ENCODE measurements around the gene TBC1D14.

Gene TBC1D14

GRCh38 chr4:6926681-6927478 is 17.3 kb downstream of the TBC1D14 start:
- no peak overlapping the region for H3K4me3 ChIP-seq (ENCODE audit: low read depth, low read length)

GRCh38 chr4:6928081-6928480 is 18.5 kb downstream of the TBC1D14 start:
- H3K36me3 ChIP-seq (replicated peaks), result peaks cover 6% of the 10 kb centered on the region
- DNase-seq, result no peak

More at GRCh38 chr4:6926681-6927478, 17.3 kb downstream of the TBC1D14 start:
- TF ChIP-seq CTCF (IDR thresholded peaks at IDR 0.05; ENCODE audit: low read depth, low read length, missing control alignments), result no peak
- Histone ChIP-seq H3K27ac (no peak overlapping the region), H3K27me3 (replicated peaks) (no peaks in the 10 kb centered on the region), H3K36me3 (replicated peaks) (peaks cover 6% of the 10 kb centered on the region)
- in situ Hi-C loops (cut with HindIII; ENCODE audit: low pct_ligation_motif_present, low sequenced_read_pairs), result no loop called here
- peak; percentile 29 for DNase-seq

GRCh38 chr4:6929339-6929811 is 19.7 kb downstream of the TBC1D14 start:
- Histone ChIP-seq H3K27ac (no peak overlapping the region), H3K4me3 (ENCODE audit: low read depth, low read length) (no peak overlapping the region)
- in situ Hi-C loops (cut with HindIII; ENCODE audit: low pct_ligation_motif_present, low sequenced_read_pairs), result no loop called here

More at GRCh38 chr4:6928081-6928480, 18.5 kb downstream of the TBC1D14 start:
- Histone ChIP-seq H3K27me3 (replicated peaks) (no peaks in the 10 kb centered on the region), H3K27ac (no peak overlapping the region), H3K4me3 (ENCODE audit: low read depth, low read length) (no peak overlapping the region)
- in situ Hi-C loops (cut with HindIII; ENCODE audit: low pct_ligation_motif_present, low sequenced_read_pairs), result no loop called here
- no peak for TF ChIP-seq CTCF (IDR thresholded peaks at IDR 0.05; ENCODE audit: low read depth, low read length, missing control alignments)

GRCh38 chr4:6929812-6930464 is 20.3 kb downstream of the TBC1D14 start:
- DNase-seq, result no peak
- H3K27me3 ChIP-seq (replicated peaks), result no peaks in the 10 kb centered on the region
- in situ Hi-C loops (cut with HindIII; ENCODE audit: low pct_ligation_motif_present, low sequenced_read_pairs), result no loop called here
- H3K4me3 ChIP-seq (ENCODE audit: low read depth, low read length), result no peak overlapping the region
- no peak for TF ChIP-seq CTCF (IDR thresholded peaks at IDR 0.05; ENCODE audit: low read depth, low read length, missing control alignments)
- H3K36me3 ChIP-seq (replicated peaks), result no peaks in the 10 kb centered on the region
- H3K27ac ChIP-seq, result no peak overlapping the region

More at GRCh38 chr4:6929339-6929811, 19.7 kb downstream of the TBC1D14 start:
- H3K27me3 ChIP-seq (replicated peaks), result no peaks in the 10 kb centered on the region
- DNase-seq, result no peak
- H3K36me3 ChIP-seq (replicated peaks), result no peaks in the 10 kb centered on the region
- no peak for TF ChIP-seq CTCF (IDR thresholded peaks at IDR 0.05; ENCODE audit: low read depth, low read length, missing control alignments)

- no peak for DNase-seq
- Histone ChIP-seq H3K36me3 (replicated peaks) (no peaks in the 10 kb centered on the region), H3K4me3 (ENCODE audit: low read depth, low read length) (no peak overlapping the region), H3K27me3 (replicated peaks) (no peaks in the 10 kb centered on the region), H3K27ac (no peak overlapping the region)
- in situ Hi-C loops (cut with HindIII; ENCODE audit: low pct_ligation_motif_present, low sequenced_read_pairs), result no loop called here
- TF ChIP-seq CTCF (IDR thresholded peaks at IDR 0.05; ENCODE audit: low read depth, low read length, missing control alignments), result no peak
These were observed 22.8 kb downstream of the TBC1D14 start for GRCh38 chr4:6932475-6932874.
